Esophagus squamous epithelium (tissue), 4 donors: Measurements from ENCODE around the gene PDE5A.
A peak's percentile ranks its signal among the peaks of the same experiment; 100 is the strongest.

ENCODE experiments used
- POLR2A ChIP-seq, 4 donors: fragments of 450-650 bp; IDR thresholded peaks; one replicate each; pipeline ENCODE4 v1.6.1; 2017; ENCODE audit warnings: antibody characterized with exemption in 4 of 4, mild to moderate bottlenecking in 4 of 4, moderate library complexity in 3 of 4
- TF ChIP-seq, protein P1 (sequence below), 6 experiments: fragments of 450-650 bp in 4 of 6; fragments of 200-600 bp in 2 of 6; sonication (generic) in 2 of 6; IDR thresholded peaks; one replicate each; pipeline ENCODE4 v1.5.1; 2016 to 2019; ENCODE audit warnings: antibody characterized with exemption in 6 of 6, mild to moderate bottlenecking in 4 of 6, moderate library complexity in 4 of 6

DNA sequence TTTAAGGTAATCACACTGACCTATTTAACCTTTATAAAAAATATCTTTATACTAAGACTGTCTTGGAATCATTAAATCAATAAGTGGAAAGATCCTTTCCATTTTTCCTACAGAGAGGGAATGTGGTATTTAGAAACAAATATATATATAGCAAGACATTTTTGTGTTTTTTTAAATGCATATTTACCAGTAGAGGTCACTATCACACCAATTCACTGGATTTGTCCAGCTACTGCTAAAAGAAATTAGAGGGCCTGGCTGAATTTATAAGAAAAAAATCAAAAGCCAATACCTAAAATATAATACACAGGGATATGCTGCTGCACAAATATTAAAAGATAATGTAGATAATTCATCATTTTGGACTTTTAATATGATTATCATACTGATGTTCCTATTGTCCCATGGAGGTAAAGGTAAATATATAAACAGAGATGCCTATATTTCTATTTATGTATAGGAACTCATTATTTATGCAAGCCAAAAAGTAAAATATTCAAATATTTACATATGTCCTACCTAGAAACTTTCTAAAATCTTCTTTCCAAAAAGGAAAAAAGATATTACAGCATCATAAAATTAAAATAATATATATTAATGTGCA, 69.5 kb downstream of the PDE5A start:
- TF ChIP-seq, protein P1, sequence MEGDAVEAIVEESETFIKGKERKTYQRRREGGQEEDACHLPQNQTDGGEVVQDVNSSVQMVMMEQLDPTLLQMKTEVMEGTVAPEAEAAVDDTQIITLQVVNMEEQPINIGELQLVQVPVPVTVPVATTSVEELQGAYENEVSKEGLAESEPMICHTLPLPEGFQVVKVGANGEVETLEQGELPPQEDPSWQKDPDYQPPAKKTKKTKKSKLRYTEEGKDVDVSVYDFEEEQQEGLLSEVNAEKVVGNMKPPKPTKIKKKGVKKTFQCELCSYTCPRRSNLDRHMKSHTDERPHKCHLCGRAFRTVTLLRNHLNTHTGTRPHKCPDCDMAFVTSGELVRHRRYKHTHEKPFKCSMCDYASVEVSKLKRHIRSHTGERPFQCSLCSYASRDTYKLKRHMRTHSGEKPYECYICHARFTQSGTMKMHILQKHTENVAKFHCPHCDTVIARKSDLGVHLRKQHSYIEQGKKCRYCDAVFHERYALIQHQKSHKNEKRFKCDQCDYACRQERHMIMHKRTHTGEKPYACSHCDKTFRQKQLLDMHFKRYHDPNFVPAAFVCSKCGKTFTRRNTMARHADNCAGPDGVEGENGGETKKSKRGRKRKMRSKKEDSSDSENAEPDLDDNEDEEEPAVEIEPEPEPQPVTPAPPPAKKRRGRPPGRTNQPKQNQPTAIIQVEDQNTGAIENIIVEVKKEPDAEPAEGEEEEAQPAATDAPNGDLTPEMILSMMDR (IDR thresholded peaks at IDR 0.05): peak in 5 of 6 experiments; percentile 21 to 47 (median 37)
- no peak for TF ChIP-seq POLR2A (IDR thresholded peaks at IDR 0.05)
